ENCODE measurements around the gene SHROOM2.
A peak's percentile ranks its signal among the peaks of the same experiment; 100 is the strongest.
"Not testable (repeated sequence)": the region's sequence is repeated elsewhere in the genome, so short reads cannot be mapped to it uniquely, and the experiment has no call there.

Gene SHROOM2

DNA sequence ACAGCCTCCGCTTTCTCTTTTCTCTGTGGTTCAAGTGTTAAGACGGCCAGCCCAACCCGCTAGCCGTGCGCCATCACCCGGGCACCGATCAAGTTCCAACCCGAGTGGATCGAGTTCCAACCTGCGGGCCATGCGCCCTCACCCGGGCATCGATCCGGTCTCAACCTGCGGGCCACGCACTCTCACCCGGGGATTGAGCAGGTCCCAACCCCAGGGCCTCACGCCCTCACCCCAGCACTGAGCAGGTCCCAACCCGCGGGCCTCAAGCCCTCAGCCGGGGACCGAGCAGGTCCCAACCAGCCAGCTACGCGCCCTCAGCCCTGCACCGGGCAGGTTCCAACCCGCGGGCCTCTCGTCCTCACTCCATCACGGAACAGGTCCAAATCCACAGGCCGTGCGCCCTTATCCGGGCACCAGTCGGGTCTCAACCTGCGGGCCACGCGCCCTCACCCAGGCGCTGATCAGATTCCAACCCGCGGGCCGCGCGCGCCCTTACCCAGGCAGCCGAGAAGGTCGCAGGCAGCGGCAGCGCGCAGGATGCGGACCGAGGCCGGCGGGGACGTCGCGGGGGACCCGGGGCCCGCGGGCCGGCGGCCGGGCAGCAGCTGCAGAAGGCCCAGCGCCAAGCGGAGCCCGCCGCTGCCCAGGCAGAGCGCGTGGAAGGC, 21.0 kb upstream of the SHROOM2 start:
- H3K4me3 Mint-ChIP-seq: peak overlapping the region; percentile 17
- peaks cover 2% of the 10 kb centered on the region for H3K4me1 Mint-ChIP-seq (ENCODE audit: low read depth)
- intact Hi-C loops (cut with micrococcal nuclease): no loop called here
- H3K9me3 Mint-ChIP-seq: no peaks in the 10 kb centered on the region
- no peaks in the 10 kb centered on the region for H3K36me3 Mint-ChIP-seq (ENCODE audit: low read depth)
- no peak overlapping the region for H3K27ac Mint-ChIP-seq
- H3K27me3 Mint-ChIP-seq: peaks cover 70% of the 10 kb centered on the region

DNA sequence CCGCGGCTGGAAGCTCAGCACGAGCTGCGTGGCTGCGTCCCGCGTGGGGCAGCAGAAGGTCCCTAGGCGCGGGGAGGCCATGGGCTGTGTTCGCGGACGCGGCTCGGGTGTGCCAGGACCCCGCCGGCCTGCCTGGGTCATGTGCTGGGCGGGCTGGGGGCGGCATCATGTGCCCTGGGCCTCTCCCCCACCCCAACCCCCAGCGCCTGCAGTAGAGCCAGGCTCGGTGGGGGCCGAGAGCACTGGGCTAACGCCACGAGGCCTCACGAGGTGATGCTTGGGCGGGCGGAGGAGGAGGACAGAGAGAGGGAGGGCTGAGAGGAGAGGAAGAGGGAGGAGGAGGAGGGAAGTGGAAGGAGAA, 20.5 kb upstream of the SHROOM2 start, which contains the start of gene GPR143:
GPR143 (minus strand) TSS at position 111 of the 361 bp plus-strand sequence; CDS start at position 81, 30 bp downstream.
- H3K27me3 Mint-ChIP-seq: peaks cover 65% of the 10 kb centered on the region
- H3K9me3 Mint-ChIP-seq: no peaks in the 10 kb centered on the region
- H3K36me3 Mint-ChIP-seq (ENCODE audit: low read depth): no peaks in the 10 kb centered on the region
- H3K4me1 Mint-ChIP-seq (ENCODE audit: low read depth): peaks cover 7% of the 10 kb centered on the region
- H3K4me3 Mint-ChIP-seq: peak within 1 kb of the TSS; percentile 17
- intact Hi-C loops (cut with micrococcal nuclease): no loop called here
- H3K27ac Mint-ChIP-seq: no peak within 1 kb of the TSS

DNA sequence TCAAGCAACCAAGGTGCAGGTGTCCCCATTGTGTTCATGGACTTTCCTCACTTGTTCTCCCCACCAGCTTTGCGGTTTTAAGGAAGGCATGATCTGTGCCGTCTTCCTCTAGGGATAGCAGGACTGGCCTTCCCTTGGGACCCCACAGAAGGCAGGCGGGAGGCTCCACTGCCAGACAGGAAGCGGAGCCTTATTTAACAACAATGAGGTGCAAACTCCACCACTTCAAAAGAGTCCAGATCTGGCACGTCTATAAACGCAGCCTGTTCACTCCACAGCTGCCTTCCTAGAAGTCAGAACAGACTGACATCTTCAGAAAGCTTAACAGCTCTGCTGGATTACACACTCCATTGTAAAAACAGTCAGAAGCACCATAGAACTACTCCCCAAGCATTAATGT, 18.9 kb upstream of the SHROOM2 start:
- intact Hi-C loops (cut with micrococcal nuclease): no loop called here
- peaks cover 8% of the 10 kb centered on the region for H3K4me1 Mint-ChIP-seq (ENCODE audit: low read depth)
- H3K27me3 Mint-ChIP-seq: peaks cover 66% of the 10 kb centered on the region
- H3K4me3 Mint-ChIP-seq: no peak overlapping the region
- H3K36me3 Mint-ChIP-seq (ENCODE audit: low read depth): no peaks in the 10 kb centered on the region
- H3K9me3 Mint-ChIP-seq: no peaks in the 10 kb centered on the region
- no peak overlapping the region for H3K27ac Mint-ChIP-seq

DNA sequence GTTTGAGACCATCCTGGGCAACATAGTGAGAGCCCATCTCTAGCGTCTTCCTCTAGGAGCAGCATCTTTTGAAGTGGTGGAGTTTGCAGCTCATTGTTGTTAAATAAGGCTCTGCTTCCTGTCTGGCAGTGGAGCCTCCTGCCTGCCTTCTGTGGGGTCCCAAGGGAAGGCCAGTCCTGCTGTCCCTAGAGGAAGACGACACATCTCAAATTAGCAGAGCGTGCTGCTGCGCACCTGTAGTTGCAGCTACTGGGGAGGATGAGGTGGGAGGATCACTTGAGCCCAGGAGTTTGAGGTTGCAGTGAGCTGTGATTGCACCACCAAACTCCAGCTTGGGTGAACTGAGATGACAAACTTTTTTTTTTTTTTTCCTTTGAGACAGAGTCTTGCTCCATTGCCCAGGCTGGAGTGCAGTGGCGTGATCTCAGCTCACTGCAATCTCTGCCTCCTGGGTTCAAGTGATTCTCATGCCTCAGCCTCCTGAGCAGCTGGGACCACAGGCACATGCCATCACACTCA, 17.8 kb upstream of the SHROOM2 start:
- H3K4me1 Mint-ChIP-seq (ENCODE audit: low read depth); H3K4me3 Mint-ChIP-seq; H3K27ac Mint-ChIP-seq; intact Hi-C loops (cut with micrococcal nuclease); H3K9me3 Mint-ChIP-seq; H3K36me3 Mint-ChIP-seq (ENCODE audit: low read depth): not testable (repeated sequence)
- H3K27me3 Mint-ChIP-seq: peaks cover 60% of the 10 kb centered on the region

DNA sequence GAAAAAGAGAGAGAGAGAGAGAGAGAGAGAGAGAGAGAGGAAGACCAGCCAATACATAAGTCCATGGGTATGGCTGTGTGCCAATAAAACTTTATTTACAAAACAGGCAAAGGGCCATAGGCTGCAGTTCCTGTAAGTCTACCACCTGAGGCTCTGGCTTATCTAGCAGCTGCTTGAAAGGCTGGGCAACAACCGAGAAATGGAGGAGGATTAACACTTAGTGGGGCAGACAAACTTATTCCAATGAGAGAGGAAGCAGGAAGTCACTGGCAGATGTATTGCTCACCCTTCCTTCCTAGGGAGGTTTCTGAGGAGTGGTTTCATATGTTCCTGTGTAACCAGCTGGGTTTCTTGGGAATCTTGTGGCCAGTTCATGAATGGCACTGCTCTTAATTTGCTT, 15.9 kb upstream of the SHROOM2 start:
- Mint-ChIP-seq H3K27me3 (peaks cover 66% of the 10 kb centered on the region), H3K9me3 (no peaks in the 10 kb centered on the region), H3K36me3 (ENCODE audit: low read depth) (no peaks in the 10 kb centered on the region), H3K4me1 (ENCODE audit: low read depth) (peaks cover 8% of the 10 kb centered on the region), H3K27ac (no peak overlapping the region), H3K4me3 (no peak overlapping the region)
- intact Hi-C loops (cut with micrococcal nuclease): no loop called here

DNA sequence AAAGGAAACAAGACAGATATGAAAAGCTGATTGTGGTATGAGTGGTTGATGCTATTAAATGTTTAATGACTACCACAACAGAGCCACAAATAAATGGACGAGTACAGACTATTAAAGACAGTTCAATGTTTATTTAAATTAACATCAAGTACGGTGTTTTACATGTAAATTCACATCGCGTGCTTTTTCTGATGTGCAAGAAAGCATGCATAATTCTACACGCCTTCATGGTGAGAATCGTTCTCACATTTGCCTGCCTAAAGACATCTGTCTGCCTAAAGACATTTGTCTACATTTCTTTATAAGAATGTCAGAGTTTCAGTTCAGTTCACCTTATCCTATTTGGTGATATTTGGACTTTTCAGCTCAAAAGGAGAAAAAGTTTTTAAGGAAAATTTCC, 13.3 kb upstream of the SHROOM2 start:
- Mint-ChIP-seq H3K4me1 (ENCODE audit: low read depth) (peaks cover 8% of the 10 kb centered on the region), H3K27ac (no peak overlapping the region), H3K4me3 (no peak overlapping the region), H3K27me3 (peaks cover 70% of the 10 kb centered on the region), H3K36me3 (ENCODE audit: low read depth) (no peaks in the 10 kb centered on the region), H3K9me3 (no peaks in the 10 kb centered on the region)
- intact Hi-C loops (cut with micrococcal nuclease): no loop called here

DNA sequence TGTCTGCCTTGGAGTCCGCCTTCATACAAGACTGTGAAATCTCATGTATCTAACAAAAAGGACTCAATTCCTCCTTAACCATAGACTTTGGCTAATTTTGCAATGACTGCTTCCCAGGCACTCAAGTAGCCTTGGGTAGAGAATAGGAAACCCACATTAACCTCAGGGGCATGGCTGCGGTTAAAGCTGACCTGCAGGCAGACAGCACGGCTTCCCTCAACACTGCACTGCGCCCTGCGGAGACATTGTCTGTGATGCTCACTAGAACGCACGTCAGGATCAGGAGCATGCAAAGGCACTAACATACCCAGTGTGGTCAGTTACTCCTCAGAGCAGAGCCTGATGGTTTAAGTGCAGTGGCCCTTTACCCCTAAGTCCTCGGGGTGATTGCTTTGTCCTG, 10.3 kb upstream of the SHROOM2 start:
- H3K4me1 Mint-ChIP-seq (ENCODE audit: low read depth): no peaks in the 10 kb centered on the region
- intact Hi-C loops (cut with micrococcal nuclease): no loop called here
- no peaks in the 10 kb centered on the region for H3K9me3 Mint-ChIP-seq
- H3K27me3 Mint-ChIP-seq: peaks cover 80% of the 10 kb centered on the region
- no peak overlapping the region for H3K4me3 Mint-ChIP-seq
- H3K36me3 Mint-ChIP-seq (ENCODE audit: low read depth): no peaks in the 10 kb centered on the region
- no peak overlapping the region for H3K27ac Mint-ChIP-seq

DNA sequence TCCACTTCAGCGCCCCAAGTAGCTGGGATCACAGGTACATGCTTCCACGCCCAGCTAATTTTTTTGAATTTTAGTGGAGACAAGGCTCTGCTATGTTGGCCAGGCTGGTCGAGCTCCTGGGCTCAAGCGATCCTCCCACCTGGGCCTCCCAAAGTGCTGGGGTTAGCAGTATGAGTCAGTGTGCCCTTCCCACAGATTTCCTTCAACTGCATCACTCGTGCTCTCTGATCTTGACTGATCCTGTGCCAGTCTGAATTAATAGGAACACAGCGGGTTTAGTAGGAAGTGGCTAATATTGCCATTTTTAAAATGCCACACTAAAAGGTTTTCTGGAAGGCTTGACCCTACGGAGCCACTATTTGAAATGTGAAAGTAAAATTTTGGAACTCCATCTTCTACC, 4.3 kb upstream of the SHROOM2 start:
- intact Hi-C loops (cut with micrococcal nuclease): no loop called here

DNA sequence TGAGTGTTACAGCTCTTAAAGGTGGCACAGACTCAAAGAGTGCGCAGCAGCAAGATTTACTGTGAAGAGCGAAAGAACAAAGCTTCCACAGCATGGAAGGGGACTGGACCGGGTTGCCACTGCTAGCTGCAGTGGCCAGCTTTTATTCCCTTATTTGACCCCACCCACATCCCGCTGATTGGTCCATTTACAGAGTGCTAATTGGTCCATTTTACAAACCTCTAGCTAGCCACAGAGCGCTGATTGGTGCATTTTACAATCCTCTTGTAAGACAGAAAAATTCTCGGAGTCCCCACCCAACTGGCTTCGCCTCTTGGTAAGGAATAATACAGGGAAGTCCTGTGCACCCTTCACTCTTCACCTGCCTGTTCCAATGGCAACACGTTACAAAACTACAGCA, 1.9 kb upstream of the SHROOM2 start:
- no peak overlapping the region for H3K4me3 Mint-ChIP-seq
- intact Hi-C loops (cut with micrococcal nuclease): no loop called here
- H3K27ac Mint-ChIP-seq: no peak overlapping the region
- H3K36me3 Mint-ChIP-seq (ENCODE audit: low read depth): no peaks in the 10 kb centered on the region
- peaks cover 69% of the 10 kb centered on the region for H3K27me3 Mint-ChIP-seq
- no peaks in the 10 kb centered on the region for H3K9me3 Mint-ChIP-seq
- H3K4me1 Mint-ChIP-seq (ENCODE audit: low read depth): no peaks in the 10 kb centered on the region

More for the DNA sequence above, 4.3 kb upstream of the SHROOM2 start:
- Mint-ChIP-seq H3K4me1 (ENCODE audit: low read depth) (no peaks in the 10 kb centered on the region), H3K9me3 (no peaks in the 10 kb centered on the region), H3K36me3 (ENCODE audit: low read depth) (no peaks in the 10 kb centered on the region), H3K4me3 (no peak overlapping the region), H3K27me3 (peaks cover 70% of the 10 kb centered on the region), H3K27ac (no peak overlapping the region)

DNA sequence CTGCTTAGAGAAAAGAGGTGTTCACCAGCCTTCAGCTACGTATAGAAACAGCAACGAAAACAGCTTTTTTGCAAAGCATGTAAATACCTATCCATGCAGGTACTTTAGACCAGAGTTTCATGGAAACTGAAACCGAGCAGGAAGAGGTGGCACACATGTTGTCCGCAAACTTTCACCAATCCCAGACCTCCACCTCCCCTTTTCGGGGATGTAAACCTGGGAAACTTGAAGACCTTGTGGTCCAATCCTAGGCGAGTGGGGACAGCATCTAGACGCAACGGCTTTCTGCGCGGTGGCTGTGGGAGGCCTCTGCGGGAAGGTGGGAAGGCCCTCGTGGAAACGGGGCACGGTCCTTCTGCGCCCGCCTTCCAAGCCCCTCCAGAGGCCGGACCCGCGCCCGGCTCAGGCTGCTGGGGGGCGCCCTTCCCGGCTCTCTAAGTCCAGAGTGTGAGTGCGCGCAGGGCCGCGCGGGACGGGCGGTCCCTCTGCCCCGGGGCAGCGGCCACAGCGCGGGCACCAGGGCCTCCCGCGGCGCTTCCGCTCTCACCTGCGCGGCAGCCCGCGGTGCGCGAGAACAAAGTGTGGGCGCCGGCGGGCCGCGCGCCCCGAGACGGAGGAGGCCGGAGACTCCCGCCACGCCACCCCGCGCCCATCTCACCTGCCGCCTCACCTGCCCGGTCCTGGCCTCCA, 830 bp upstream of the SHROOM2 start:
- intact Hi-C loops (cut with micrococcal nuclease): no loop called here
- Mint-ChIP-seq H3K4me3 (no peak overlapping the region), H3K9me3 (no peaks in the 10 kb centered on the region), H3K36me3 (ENCODE audit: low read depth) (no peaks in the 10 kb centered on the region), H3K27me3 (peaks cover 71% of the 10 kb centered on the region), H3K27ac (no peak overlapping the region), H3K4me1 (ENCODE audit: low read depth) (no peaks in the 10 kb centered on the region)

DNA sequence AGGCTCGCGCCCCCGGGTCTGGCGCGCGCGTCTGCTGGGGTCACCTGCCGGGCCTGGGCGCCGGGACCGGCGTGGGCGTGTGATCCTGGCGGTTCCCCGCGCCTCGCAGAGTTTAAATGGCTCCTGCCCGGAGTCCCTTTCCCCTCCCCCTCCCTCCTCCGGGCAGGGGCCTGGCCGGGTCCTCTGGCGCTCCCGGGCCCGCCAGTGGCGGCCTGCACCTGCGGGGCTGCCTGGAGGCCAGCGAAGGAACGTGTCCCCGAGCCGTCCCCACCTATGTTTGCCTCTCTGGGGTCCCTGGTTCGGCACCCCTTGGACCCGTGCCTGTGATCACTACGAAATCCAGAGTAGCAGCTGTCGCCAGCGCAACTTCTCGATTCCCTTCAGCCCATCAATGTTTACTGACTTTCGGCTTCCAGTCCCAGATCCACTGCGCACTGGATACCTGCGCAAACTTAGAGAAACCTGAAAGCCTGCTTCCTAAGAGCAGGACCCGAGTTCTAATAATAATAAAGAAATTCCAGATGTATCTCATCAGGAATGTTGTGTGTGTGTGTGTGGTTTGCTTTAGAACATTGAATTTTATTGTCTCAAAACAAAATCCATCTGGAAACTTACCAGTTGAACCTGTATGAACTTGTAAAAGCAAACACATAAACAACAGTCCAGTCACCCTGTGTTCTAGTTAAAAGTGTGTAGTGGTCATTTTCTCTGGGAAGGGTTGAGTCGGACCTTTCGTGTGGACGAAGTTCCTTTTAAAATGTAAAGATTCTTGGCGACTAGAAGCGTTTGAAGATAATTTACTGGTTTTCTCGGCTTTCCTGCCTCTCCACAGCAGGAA, 788 bp downstream of the SHROOM2 start:
- H3K27ac Mint-ChIP-seq: no peak overlapping the region
- intact Hi-C loops (cut with micrococcal nuclease): no loop called here
- peak overlapping the region; percentile 59 for H3K4me3 Mint-ChIP-seq
- H3K27me3 Mint-ChIP-seq: peaks cover 65% of the 10 kb centered on the region
- no peaks in the 10 kb centered on the region for H3K36me3 Mint-ChIP-seq (ENCODE audit: low read depth)
- H3K9me3 Mint-ChIP-seq: no peaks in the 10 kb centered on the region
- H3K4me1 Mint-ChIP-seq (ENCODE audit: low read depth): no peaks in the 10 kb centered on the region

DNA sequence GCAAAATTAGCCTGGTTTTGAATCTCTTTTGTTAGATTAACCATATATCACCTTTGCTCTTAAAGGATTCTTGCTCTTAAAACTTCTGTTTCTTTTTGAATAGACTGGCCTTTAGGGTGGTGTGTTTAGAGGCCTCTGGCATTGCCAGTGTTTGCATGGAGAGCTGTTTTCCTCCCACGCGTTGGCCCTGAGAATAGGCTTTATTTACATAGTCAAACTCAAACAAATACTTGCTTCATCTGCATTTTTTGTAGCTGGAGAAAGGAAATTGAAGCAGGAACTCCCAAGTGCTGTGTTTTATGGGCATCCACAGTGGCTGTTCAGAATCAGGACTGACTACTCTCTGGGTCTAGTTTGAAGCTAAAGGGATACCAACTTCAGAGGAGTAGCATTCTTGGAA, 2.7 kb downstream of the SHROOM2 start:
- H3K4me1 Mint-ChIP-seq (ENCODE audit: low read depth): no peaks in the 10 kb centered on the region
- intact Hi-C loops (cut with micrococcal nuclease): no loop called here
- H3K27ac Mint-ChIP-seq: no peak overlapping the region
- no peaks in the 10 kb centered on the region for H3K9me3 Mint-ChIP-seq
- H3K4me3 Mint-ChIP-seq: no peak overlapping the region
- peaks cover 62% of the 10 kb centered on the region for H3K27me3 Mint-ChIP-seq
- H3K36me3 Mint-ChIP-seq (ENCODE audit: low read depth): no peaks in the 10 kb centered on the region

DNA sequence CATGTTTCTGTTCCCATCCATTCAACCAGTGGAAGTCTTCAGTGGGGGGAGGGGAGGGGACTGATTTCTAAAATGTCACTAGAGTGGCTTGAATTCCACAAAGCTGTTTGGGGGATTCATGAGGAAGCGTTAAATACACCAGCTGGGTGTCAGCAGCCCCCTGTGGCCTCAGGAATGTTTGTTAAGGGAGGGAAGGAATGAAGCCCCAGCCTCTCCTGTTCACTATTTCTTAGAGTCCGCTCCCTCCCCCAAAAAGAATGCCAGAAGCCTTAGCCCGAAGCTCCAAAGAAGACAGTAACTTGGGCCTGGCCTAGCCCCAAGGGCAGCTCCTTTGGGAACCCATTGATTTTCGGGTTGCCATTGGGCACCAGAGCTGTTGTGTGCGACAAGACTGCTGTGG, 3.3 kb downstream of the SHROOM2 start:
- intact Hi-C loops (cut with micrococcal nuclease): no loop called here
- Mint-ChIP-seq H3K4me1 (ENCODE audit: low read depth) (no peaks in the 10 kb centered on the region), H3K27me3 (peaks cover 61% of the 10 kb centered on the region), H3K4me3 (no peak overlapping the region), H3K9me3 (no peaks in the 10 kb centered on the region), H3K27ac (no peak overlapping the region), H3K36me3 (ENCODE audit: low read depth) (no peaks in the 10 kb centered on the region)

DNA sequence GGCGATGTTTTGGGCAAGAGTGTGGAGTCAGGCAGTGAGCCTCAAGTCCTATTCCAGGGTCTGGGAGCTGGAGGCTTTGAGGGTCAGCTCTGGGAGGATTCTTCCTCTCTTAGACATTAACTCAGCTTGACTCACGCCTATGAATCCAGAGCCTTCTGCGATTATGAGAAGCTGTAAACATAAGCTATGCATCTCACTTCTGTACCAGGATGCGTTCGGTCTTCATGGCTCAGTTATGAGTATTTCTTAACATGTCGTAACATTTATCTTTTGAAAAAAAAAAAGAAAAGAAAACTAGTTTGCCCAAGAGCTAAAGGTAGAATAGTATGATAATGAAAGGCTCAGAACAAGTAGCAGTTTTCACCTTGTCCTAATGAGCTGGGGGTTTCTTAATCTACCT, 4.6 kb downstream of the SHROOM2 start:
- Mint-ChIP-seq H3K4me3 (no peak overlapping the region), H3K4me1 (ENCODE audit: low read depth) (no peaks in the 10 kb centered on the region), H3K36me3 (ENCODE audit: low read depth) (no peaks in the 10 kb centered on the region), H3K27ac (no peak overlapping the region), H3K9me3 (peaks cover 10% of the 10 kb centered on the region), H3K27me3 (peaks cover 63% of the 10 kb centered on the region)
- intact Hi-C loops (cut with micrococcal nuclease): no loop called here
